GM13977 (cell line): ENCODE data around the gene GNAZ.

Source experiments
- DNase-seq: peaks from one replicate; pipeline ENCODE4 v3.0.0; 2012; ENCODE audit warnings: low spot score
- in situ Hi-C: fragments of 300-500 bp; cut with MboI; formaldehyde crosslinking; loops from one replicate; pipeline ENCODE4 v1.12.0; 2022; ENCODE audit warnings: low sequenced_read_pairs, low pct_unique_long_range_greater_than_20kb, mixed read lengths, inconsistent platforms; ENCODE audit not compliant: unreplicated experiment
- TF ChIP-seq, protein P1 (sequence below): IDR thresholded peaks from 2 replicates; pipeline ENCODE4 v1.5.1; 2012; ENCODE audit warnings: mild to moderate bottlenecking, control low read depth; ENCODE audit not compliant: insufficient read depth; ENCODE audit errors: extremely low read depth, missing control alignments

Gene GNAZ

DNA sequence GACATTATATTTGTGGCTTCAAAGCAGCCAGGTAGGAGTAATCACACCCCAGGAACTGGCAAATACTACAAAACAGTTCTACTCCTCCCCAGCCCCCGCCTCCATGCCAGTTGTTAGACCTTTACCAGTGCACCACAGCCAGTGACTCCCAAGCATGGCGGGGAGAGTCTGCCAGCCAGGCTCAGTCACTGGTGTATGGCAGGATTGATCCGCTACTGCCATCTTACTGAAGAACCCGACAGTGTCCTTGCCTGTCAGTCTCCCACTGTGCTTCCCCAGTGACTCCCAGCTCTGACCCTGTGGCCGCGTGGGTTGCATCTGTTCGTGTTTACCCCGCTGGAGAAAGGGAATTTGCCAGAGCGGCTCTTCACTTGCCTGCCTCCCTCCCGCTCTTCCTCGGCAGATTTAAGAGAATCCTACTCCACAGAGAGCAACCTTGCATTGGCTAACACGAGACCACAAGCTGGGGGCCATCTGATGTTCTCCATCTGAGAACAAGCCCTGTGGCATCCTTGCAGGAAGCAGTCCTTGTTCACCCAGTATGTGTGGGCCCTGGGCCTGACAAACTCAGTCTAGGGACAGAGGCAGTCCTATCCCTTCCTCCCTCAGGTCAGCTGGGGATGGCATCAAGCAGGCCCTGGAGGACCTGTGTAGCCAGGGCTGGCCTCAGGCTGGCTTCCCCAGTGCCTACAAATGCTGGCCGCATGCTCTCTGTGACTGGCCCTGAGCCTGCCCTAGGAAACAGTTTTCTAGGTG, 33.1 kb downstream of the GNAZ start:
- in situ Hi-C loops = no loop called here
- DNase-seq = no peak
- TF ChIP-seq, protein P1, sequence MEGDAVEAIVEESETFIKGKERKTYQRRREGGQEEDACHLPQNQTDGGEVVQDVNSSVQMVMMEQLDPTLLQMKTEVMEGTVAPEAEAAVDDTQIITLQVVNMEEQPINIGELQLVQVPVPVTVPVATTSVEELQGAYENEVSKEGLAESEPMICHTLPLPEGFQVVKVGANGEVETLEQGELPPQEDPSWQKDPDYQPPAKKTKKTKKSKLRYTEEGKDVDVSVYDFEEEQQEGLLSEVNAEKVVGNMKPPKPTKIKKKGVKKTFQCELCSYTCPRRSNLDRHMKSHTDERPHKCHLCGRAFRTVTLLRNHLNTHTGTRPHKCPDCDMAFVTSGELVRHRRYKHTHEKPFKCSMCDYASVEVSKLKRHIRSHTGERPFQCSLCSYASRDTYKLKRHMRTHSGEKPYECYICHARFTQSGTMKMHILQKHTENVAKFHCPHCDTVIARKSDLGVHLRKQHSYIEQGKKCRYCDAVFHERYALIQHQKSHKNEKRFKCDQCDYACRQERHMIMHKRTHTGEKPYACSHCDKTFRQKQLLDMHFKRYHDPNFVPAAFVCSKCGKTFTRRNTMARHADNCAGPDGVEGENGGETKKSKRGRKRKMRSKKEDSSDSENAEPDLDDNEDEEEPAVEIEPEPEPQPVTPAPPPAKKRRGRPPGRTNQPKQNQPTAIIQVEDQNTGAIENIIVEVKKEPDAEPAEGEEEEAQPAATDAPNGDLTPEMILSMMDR = no peak

DNA sequence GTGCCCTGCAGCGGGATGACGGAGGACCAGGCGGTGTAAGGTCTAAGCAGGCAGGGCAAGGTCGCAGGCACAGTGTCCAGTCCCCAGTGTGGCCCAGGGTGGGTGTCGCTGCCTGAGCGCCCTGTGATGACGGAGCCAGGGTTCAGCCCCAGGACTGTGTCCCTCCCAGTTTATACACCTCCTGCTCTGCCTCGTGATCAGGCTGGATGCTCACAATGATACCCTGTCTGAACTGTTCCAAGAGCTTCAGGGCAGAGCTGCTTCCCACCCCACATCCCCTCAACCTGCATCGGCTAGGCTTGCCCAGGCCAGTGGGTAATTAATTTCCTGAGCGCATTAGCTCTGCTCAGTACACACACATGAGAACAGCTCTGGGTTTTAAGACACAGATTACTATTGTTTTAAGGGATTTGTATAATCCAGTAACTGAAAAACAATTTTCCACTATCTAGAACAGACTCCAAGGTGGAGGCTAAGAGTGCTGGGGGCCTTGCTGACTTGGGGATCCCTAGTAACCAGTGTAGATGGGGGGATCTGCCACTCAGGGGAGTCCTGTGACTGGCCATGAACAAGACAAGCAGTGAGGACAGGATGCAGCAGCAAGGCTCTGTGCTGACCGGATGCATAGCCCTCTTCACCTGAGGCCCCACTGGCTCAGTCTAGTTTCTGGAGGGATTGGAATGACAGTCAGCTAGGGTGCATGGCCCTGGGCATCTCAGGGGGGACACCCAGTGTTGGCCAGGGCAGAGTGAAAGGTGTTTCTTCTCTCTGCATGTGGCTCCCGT, 34.1 kb downstream of the GNAZ start:
- no peak for DNase-seq
- TF ChIP-seq, protein P1 = no peak
- in situ Hi-C loops = no loop called here

- no peak for DNase-seq
- TF ChIP-seq, protein P1 = no peak
- in situ Hi-C loops = no loop called here
Observed at GRCh38 chr22:23105304-23105703, 35.0 kb downstream of the GNAZ start.

DNA sequence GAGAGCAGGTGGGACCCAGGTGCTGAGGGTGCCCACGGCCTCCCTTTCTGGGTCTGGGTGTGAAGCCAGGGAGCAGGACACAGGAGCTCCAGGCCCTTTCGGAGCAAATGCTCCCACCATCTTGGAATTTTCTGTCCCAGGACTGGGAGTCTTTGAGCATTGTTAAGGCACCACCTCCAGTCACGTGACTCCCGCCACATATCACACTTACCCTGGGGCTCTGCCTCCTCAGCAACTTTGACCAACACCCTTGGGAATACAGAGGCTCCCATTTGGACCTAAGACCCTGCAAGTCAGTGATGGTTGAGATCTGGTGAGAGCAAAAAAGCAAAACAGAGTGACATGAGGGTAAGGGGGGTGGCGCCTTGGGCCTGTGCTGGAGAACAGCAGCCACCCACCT, 35.6 kb downstream of the GNAZ start:
- no peak for DNase-seq
- TF ChIP-seq, protein P1 = no peak
- in situ Hi-C loops = no loop called here

DNA sequence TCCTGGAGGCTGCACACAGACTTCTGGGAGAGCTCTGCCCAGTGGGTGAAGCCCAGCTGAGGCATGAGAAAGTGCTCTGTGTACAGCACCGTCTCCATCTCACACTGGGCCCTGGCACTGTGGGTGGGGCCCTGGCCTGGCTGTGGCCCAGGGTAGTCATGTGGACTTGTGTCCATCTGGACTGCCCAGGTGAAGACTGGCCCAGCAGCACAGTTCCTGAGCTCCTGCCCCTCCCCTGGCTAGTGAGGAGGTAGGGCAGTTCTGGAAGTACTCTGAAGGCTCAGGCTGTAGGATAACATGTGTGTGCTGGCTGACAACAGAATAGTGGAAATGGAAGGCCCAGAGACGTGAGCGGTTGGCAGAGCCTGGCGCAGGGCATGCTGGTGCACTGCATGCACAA, 36.0 kb downstream of the GNAZ start:
- no peak for DNase-seq
- TF ChIP-seq, protein P1 = no peak
- in situ Hi-C loops = no loop called here

GRCh38 chr22:23106906-23107367, 36.6 kb downstream of the GNAZ start:
- DNase-seq = no peak
- TF ChIP-seq, protein P1 = no peak
- in situ Hi-C loops = no loop called here
